GM12801 (cell line): ENCODE results near the gene CAPN8.

Experiments
- TF ChIP-seq, protein P1 (sequence below): IDR thresholded peaks from one replicate; pipeline ENCODE4 v1.5.1; 2011; ENCODE audit warnings: control low read depth; ENCODE audit not compliant: insufficient read length; ENCODE audit errors: extremely low read depth

CAPN8 gene

DNA sequence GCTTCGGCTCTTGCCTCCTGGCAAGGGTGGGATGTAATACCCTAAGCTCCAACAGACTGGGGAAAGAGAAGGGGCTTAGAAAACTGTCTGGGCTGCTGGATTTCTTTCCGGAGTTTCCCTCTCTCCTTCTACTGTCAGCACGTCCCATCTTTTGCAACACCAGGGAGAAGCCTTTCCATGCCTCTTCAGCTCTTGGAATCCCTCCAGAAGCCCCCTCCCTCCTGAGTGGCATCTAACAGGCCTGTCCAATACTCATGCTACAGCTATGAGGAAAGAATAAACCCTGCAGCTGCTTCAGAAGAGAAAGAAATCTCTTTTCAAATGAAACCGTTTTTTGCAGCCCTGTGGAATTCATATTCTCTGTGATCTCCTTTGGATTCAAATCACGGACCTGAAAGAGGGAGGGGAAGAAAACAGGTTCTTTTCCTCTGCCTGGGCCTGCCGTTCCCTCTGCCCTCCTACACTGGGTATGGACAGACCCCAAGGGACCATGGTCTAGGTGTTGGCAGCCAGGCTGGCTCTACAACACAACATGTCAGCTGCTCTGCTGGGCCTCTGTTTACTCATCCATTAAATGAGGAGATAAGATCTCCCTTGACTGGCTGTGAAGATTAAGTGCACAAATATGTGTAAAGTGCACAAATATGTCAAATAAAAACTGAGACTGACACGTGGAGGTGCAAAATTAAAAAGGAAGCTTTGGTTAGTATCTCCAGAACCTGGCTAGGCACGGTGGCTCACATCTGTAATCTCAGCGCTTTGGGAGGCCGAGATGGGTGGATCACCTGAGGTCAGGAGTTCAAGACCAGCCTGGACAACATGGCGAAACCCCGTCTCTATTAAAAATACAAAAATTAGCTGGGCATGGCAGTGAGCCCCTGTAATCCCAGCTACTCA lies 40.8 kb upstream of the CAPN8 start:
- TF ChIP-seq, protein P1, sequence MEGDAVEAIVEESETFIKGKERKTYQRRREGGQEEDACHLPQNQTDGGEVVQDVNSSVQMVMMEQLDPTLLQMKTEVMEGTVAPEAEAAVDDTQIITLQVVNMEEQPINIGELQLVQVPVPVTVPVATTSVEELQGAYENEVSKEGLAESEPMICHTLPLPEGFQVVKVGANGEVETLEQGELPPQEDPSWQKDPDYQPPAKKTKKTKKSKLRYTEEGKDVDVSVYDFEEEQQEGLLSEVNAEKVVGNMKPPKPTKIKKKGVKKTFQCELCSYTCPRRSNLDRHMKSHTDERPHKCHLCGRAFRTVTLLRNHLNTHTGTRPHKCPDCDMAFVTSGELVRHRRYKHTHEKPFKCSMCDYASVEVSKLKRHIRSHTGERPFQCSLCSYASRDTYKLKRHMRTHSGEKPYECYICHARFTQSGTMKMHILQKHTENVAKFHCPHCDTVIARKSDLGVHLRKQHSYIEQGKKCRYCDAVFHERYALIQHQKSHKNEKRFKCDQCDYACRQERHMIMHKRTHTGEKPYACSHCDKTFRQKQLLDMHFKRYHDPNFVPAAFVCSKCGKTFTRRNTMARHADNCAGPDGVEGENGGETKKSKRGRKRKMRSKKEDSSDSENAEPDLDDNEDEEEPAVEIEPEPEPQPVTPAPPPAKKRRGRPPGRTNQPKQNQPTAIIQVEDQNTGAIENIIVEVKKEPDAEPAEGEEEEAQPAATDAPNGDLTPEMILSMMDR, result no peak

DNA sequence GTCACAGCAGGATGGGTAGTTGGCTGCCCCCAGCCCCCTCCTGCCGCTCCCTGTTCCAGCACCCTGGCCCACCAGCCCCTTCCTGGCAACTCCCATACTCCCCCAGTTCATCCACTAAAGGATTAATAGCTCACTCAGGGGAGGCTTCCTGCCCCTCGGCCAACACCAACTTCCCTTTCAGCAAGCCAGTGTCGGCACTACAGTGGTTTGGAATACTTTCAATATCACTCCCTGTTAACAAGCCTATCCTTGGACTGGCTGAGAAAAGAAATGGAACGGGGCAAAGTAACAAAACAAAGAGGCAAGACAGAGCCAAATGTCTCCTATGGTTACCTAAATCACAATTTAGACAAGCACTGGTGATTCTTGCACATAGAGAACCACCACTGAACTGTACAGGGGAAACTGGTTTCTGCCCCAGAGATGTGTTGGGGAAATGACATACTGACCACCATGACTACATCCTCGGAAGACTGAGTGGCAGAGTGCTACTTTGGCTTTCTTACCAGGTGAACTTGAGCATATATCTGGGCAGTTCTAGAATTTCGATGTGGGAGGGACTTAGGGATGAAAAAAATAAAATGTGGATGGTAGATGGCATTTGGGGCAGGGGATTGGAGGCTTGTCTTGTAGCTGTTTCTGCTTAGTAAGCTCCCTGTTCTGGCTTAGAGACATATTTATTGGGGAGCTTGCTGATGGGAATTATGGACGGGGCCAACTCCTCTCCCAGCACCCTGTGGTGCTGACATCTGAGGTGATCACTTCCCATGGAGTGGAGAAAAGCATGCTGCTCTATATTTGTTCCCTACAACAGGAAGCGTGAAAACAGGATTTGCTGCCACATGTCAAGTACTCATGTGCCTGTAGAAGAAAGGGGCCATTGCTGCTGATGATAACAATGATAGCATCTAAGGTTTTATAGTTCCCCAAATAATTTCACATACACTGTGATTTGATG lies 39.7 kb upstream of the CAPN8 start:
- TF ChIP-seq, protein P1, result no peak

DNA sequence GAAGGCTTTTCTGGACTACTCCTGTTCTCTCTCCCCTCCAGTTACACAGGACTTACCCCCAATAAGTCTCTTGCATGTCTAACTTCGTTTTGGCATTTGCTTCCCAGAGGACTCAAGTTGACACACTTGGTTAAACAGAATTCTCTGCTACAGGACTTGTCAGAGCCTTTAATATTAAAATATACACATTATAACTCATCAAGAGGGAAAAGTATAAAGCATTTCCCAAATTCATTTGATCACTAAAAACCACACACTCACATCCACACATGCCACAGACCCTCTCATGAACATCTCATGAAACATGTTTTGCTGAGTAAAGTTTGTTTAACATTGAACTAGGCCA lies 38.1 kb upstream of the CAPN8 start:
- TF ChIP-seq, protein P1, result no peak

DNA sequence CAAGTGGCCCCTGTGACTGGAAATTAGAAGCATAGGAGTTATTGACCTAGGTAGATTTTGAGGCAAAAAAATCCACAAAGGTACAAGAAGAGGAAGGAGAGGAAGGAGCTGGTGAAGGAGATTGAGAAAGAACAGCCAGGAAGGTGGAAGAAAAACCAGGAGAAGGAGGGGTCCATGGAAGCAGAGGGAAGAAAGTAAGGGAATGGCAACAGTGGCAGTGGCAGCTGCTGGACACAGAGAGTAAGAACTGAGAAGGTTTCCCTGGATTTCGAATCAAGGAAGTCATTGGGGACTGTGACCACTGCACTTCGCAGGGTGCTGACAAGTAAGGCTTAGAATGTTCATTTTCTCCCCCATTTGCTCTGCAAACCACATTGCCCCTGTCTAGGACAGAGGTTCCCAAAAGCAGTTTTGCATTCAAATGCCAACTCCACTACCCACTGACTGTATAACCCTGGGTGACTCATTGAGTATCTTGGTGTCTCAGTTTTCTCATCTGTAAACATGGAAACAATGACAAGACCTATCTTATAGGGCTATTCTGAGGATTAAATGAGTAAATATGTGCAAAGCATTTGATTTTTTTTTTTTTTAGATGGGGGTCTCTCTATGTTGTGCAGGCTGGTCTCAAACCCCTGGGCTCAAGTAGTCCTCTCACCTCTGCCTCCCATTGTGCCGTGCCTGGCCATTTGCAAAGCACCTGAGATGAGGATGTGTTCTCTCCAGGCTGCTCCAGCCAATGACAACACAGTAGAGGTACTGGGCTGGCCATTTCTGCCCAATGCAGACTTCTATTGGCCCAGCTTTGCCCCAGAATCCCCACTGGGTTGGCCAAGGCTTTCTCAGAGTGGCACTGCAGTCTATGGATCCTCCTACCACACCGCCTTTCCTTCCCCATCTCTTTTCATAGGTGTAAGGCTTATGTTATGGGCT lies 37.5 kb upstream of the CAPN8 start:
- TF ChIP-seq, protein P1, result no peak

DNA sequence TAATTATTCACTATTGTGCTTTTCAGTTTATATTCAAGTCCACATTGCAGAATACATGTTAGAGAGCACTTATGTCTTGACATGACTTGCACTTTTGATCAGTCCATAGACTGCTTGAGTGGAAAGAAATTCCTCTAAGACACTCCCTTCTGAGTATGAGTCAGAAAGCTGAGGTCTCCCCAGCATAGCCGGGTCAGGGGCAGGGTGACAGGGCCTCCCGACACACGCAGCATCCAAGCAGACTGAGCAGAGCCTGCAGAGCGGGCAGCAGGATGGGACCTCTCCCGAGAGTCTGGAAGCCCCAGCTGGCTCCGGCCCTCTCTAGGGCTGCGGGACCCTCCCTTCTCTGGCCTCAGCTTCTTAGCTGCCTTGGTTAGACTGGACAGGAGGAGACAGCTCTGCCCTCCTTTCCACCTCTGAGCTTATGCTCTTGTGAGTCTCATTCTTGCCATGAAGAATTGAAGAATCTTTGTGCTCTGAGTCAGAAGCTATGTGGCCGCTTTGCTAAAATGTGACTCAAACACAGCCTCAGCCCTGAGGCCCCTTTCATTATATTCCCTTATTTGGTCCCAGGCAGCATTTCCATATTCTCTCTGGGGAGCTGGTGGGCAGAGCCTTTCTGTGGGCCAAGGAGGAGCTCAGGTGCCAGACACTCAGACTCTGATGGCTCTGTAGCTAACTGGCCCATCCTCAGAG lies 35.6 kb upstream of the CAPN8 start:
- TF ChIP-seq, protein P1, result no peak

DNA sequence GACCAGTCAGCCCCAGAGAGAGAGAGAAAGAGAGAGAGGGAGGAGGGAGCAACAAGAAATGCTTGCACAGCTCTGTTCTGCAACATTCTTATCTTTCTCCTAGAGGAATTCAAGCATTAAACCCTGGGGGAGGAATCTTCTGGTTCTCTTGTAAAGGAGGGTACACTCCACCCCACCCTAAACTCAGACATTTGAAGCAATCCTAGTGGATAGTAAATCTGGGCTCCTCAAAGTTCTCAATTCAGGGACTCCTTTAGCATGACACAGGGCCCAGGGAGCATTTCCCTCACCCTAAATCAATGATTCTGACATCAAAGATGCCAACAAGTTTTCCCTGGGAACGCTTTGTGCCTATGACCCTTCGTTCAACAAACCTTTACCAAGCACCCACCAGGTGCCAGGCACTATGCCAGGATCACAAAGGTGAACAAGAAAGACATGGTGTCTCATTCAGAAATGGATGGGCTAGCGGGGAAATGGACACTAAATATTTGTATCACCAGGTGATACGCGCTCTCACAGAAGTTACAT lies 35.0 kb upstream of the CAPN8 start:
- TF ChIP-seq, protein P1, result no peak
